ENCODE results near the gene PNKP. TPM values are rescaled to one million over a fixed set of nuclear protein-coding genes. Genes with fewer than 3 reads are reported as not detected.

Gene PNKP
- total and polyA plus RNA-seq, 2 of the 8 experiments (the other 6 are each of a cell fraction or from before 2014, with no cell fraction given) = 45.8 to 105 TPM

DNA sequence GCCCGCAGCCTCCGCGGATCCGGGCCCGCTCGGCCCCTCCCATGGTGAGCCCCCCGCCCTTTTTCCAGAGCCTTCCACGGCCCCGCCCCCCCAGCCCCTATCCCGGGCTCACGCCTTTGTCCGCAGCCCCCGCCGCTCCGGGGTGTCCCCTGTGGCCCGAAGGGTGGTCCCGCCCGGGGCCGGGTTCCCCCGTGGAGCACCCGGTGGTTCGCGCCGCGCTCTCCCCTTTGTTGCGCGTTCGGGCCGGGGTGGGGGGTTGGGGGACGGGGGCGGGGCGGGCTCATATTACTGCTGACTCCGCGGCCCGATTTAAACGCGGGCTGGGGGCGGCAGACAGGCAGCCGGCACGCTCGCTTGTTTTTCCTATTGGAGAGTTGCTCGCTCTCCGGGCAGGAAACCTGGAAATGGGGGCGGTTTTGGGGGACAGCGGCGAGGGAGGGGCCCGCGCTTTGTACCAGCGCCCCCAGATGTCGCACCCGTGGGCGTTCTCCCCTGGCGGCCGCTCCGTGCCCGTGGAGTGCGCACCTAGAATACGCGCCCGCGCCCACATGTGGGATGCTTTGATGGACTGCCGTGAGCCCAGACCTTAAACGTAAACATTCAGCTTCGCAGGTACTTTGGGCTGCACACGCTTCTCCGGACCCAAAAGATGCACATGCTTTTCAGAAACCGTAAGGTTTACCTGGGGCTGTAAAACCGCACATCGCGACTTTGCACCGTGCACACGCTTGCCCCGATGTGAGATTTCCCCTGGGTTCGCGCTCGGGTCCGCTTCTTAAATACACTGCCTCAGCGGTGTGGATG lies 15.7 kb downstream of the PNKP start:
- CTCF ChIA-PET (ENCODE audit: partially characterized antibody) = interaction anchor here (0.7 to 1.2 kb wide), 2 partner anchors 39 to 51 kb away, joined by 3 read pairs; no protein-coding TSS in a partner anchor
- WGBS, 2 experiments (ENCODE audit: extremely low coverage in 1 of 2, insufficient coverage in 1 of 2, insufficient read length in 1 of 2, insufficient replicate concordance in 2 of 2, low coverage in 1 of 2, low lambda C conversion rate in 2 of 2, missing lambda C conversion rate in 1 of 2) = 10% methylated on average over 35 of the region's 78 CpGs; no CpG with 5 or more reads in 1 of the 2 experiments
- Histone ChIP-seq H3K36me3 (ENCODE audit: control insufficient read depth in 2 of 4, insufficient read depth in 4 of 4, low read length in 3 of 4) (peaks cover 0 to 31% (median 11%) of the 10 kb centered on the region in 4 experiments; a peak in 6 of 8 replicates), H2AK5ac (ENCODE audit: low read depth, low read length) (no peak overlapping the region), H3K14ac (ENCODE audit: insufficient read length) (no peak overlapping the region), H2BK15ac (ENCODE audit: low read length) (no peak overlapping the region), H3K23me2 (ENCODE audit: low read depth, low read length) (peaks cover 10% of the 10 kb centered on the region; the same call in 1 of the 2 replicates), H3K56ac (replicated peaks; ENCODE audit: insufficient read length, low read depth, low read length) (no peak overlapping the region), H3K4me3 (ENCODE audit: extremely low read depth in 1 of 4, insufficient read depth in 2 of 4, low read depth in 3 of 4, low read length in 4 of 4) (peak overlapping the region; percentile 62 to 88 (median 80)), H2BK20ac (ENCODE audit: low read length) (no peak overlapping the region), H3K79me1 (ENCODE audit: low read depth, low read length) (peaks cover 18% of the 10 kb centered on the region), H4K5ac (ENCODE audit: insufficient read length, low read depth, low read length) (peak overlapping the region; percentile 45), H3K9me3 (ENCODE audit: insufficient read depth in 2 of 2, low read depth in 1 of 2, low read length in 1 of 2) (no peaks in the 10 kb centered on the region), H2BK5ac (ENCODE audit: low read depth, low read length) (no peak overlapping the region), H2AFZ (ENCODE audit: low read length) (no peak overlapping the region), H3K27me3 (replicated peaks in 1 of 4; ENCODE audit: control insufficient read depth in 3 of 4, extremely low read depth in 1 of 4, insufficient read depth in 3 of 4, low read length in 3 of 4) (no peaks in the 10 kb centered on the region; a peak in 1 of 7 replicates), H4K8ac (ENCODE audit: extremely low read depth, insufficient read depth, low read length) (peak overlapping the region; percentile 87; the same call in 1 of the 2 replicates), H3K4ac (replicated peaks; ENCODE audit: insufficient read length, low read depth, low read length) (no peak overlapping the region), H4K20me1 (replicated peaks in 1 of 2; ENCODE audit: control insufficient read depth in 1 of 2, insufficient read depth in 2 of 2, low read length in 2 of 2) (peaks cover 31 to 42% of the 10 kb centered on the region in 2 experiments), H4K91ac (replicated peaks; ENCODE audit: insufficient read length, low read length) (no peak overlapping the region), H3K23ac (ENCODE audit: insufficient read length) (no peak overlapping the region), H3K27ac (ENCODE audit: low read depth, low read length) (peak overlapping the region; percentile 87; the same call in 1 of the 2 replicates), H3K4me2 (ENCODE audit: insufficient read depth in 1 of 2, low read depth in 2 of 2, low read length in 2 of 2) (peak overlapping the region; percentile 84 to 98), H3K79me2 (ENCODE audit: control insufficient read depth in 1 of 2, insufficient read depth in 2 of 2, low read length in 2 of 2) (peaks cover 17 to 28% of the 10 kb centered on the region in 2 experiments), H2BK120ac (replicated peaks; ENCODE audit: low read depth, low read length) (no peak overlapping the region), H2BK12ac (ENCODE audit: low read depth, low read length) (no peak overlapping the region), H3K4me1 (replicated peaks in 1 of 4; ENCODE audit: control insufficient read depth in 3 of 4, insufficient read depth in 4 of 4, low read length in 3 of 4) (peaks cover 3 to 9% (median 6%) of the 10 kb centered on the region in 4 experiments), H3K18ac (ENCODE audit: extremely low read depth, low read length) (no peak overlapping the region; the same call in none of the 2 replicates), H3K9ac (replicated peaks in 1 of 4; ENCODE audit: extremely low read depth in 1 of 4, low read depth in 3 of 4, low read length in 3 of 4) (peak overlapping the region; percentile 70 to 98 (median 83); a peak in 6 of 7 replicates)
- no peak for FAIRE-seq
- POLR2A ChIA-PET (ENCODE audit: partially characterized antibody) = interaction anchor here (1.1 to 12.4 kb wide), 24 partner anchors 7 to 167 kb away, joined by 3 to 247 read pairs (median 6); partner anchors contain the start of genes ADM5, AP2A1, ATF5 and CPT1C
- DNase-seq (ENCODE audit: low read depth in 1 of 2, low spot score in 2 of 2) = peak in 1 of 2 experiments; percentile 69
- TF ChIP-seq BACH1 (IDR thresholded peaks at IDR 0.05; ENCODE audit: low read length) (no peak), POLR2A (IDR thresholded peaks at IDR 0.05; ENCODE audit: control extremely low read depth in 1 of 2, low read depth in 2 of 2, low read length in 2 of 2) (peak in 1 of 2 experiments; percentile 54; a peak in 2 of 3 replicates), SAP30 (IDR thresholded peaks at IDR 0.05; ENCODE audit: insufficient read depth, insufficient replicate concordance, low read length) (peak; percentile 84), GABPA (IDR thresholded peaks at IDR 0.05; ENCODE audit: borderline replicate concordance, insufficient read depth, low read length) (no peak), SIN3A (conservative IDR thresholded peaks at IDR 0.05 in 1 of 2, IDR thresholded peaks at IDR 0.05 in 1 of 2; ENCODE audit: low read depth in 1 of 2, low read length in 2 of 2) (peak in 1 of 2 experiments; percentile 40; a peak in 1 of 4 replicates), BCL11A (IDR thresholded peaks at IDR 0.05; ENCODE audit: low read depth in 2 of 2, low read length in 2 of 2) (no peak), EGR1 (IDR thresholded peaks at IDR 0.05; ENCODE audit: borderline replicate concordance, low read depth, low read length) (no peak)
- TF ChIP-seq, protein P1, sequence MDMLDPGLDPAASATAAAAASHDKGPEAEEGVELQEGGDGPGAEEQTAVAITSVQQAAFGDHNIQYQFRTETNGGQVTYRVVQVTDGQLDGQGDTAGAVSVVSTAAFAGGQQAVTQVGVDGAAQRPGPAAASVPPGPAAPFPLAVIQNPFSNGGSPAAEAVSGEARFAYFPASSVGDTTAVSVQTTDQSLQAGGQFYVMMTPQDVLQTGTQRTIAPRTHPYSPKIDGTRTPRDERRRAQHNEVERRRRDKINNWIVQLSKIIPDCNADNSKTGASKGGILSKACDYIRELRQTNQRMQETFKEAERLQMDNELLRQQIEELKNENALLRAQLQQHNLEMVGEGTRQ (IDR thresholded peaks at IDR 0.05; ENCODE audit: low read length) = no peak
- TF ChIP-seq, protein P2, sequence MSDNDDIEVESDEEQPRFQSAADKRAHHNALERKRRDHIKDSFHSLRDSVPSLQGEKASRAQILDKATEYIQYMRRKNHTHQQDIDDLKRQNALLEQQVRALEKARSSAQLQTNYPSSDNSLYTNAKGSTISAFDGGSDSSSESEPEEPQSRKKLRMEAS (IDR thresholded peaks at IDR 0.05) = 0 out of 2 replicates have a peak, but pooled peaks have one; percentile 13

All from H1 (cell line).